Endometrium (tissue), 2 donors: Measurements from ENCODE around the gene ADPRM.
"Not testable (repeated sequence)": the region's sequence is repeated elsewhere in the genome, so short reads cannot be mapped to it uniquely, and the experiment has no call there.

Experiments
- FAIRE-seq: peaks from 2 replicates; lab custom pipeline; 2012; peaks lifted over from hg19 to GRCh38; lab: Jason Lieb, UNC
- donor health status: control.
- donor health status: control.

ADPRM gene, protein sequence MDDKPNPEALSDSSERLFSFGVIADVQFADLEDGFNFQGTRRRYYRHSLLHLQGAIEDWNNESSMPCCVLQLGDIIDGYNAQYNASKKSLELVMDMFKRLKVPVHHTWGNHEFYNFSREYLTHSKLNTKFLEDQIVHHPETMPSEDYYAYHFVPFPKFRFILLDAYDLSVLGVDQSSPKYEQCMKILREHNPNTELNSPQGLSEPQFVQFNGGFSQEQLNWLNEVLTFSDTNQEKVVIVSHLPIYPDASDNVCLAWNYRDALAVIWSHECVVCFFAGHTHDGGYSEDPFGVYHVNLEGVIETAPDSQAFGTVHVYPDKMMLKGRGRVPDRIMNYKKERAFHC

DNA sequence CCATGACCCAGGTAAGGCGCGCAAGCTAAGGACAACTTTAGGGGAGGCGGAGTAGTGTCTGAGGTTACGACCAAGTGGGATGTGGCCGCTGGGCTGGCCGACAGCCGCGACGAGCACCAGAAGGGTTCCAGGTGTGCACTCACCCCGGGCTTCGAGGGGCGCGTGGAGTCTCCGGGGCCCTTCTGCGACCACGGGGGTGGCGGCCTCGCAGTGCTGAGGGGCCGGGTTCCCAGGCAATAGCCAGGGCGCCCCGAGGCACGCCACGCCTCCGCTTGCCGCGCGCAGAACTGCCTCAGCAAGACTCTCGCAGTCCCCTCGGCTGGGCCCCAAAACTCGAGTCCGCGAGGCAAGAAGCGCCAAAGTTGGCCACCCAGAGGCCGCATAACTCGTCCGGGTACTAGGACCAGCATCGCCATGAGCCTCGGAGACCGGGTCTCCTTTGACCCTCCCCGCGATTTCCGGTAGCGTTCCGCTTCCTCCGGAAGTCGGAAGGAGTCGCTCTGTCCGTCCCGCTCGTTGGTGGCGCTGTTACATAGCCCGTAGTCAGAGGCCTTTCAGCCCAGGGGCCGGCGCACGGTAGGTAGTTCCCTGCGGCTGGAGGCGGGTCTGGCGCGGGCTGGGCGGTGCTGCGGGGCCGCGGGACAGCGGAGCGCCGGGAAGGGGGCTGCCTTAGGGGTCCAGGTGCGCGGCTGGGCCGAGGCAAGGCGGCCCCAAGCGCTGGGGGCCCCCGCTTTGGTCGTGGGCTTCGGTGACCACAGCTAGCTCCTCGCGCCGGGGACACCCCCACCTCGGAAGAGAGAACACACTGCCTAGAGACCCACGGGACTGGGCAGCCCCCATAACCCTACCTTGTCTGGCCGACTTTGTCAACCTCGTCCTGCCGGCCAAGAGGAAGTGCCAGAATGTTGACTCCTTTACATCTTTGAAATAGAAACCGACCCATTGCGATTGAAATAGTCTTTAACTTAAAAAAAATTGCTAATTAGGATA, at the start of gene ADPRM, which contains the start of gene SCO1:
Gene ADPRM, plus strand, starts transcription at position 503 of the 990 bp plus-strand sequence. CDS start 7,333 bp downstream, outside the sequence.
Gene SCO1, minus strand, starts transcription at position 442 of the 990 bp plus-strand sequence. Its CDS starts 26 bp downstream, at position 416.
- FAIRE-seq = peak; percentile 65

DNA sequence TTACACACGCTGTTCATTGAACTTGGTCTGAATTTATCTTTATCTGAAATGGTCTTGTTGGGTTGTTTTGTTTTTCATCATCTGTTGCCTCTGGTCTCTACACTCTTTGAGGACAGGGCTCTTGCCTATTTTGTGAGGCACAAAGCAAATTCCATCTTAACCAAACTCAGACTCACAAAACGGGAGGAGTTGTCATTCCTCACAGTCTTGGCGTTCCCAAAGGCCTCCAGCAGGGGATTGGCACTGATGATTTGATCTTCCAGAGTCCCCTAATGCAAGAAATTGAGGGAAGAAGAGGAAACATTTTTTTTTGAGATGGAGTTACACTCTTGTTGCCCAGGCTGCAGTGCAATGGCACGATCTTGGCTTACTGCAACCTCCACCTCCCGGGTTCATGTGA, 49.0 kb upstream of the ADPRM start:
- FAIRE-seq = no peak

DNA sequence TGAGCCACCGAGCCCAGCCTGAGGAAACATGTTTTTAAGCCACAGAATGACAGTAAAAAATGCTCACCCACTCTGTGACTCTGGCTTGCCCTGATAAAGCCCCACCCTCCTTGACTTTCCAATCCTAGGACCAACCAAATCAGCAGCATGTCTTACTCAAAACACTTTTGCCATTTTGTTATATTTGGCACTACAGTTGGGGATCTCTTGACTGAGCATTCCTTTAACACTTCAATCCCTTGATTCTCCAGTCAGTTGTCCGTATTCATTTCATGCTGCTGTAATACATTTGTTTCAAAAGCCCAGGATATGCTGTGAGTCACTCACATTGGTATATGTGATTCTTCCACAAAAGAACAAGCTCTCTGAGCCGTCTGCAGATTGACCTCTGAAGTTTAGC, 48.4 kb upstream of the ADPRM start:
- no peak for FAIRE-seq

DNA sequence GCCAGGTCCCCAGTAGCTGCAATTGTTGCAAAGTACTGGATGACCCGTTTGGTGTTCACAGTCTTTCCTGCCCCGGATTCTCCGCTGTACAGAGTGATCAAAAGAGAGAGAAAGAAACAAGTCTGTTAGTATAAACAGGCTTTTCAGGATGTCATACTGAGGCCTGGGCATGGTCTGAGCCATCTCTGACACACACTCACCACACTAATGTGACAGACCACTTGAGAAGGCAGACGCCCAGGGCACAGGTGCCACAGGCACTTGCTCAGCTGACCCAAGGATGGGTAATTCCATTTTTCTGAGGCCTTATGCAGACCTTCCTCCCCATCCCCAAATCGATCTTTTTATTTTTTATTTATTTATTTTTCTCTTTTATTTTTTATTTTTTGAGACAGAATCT, 47.8 kb upstream of the ADPRM start:
- no peak for FAIRE-seq

DNA sequence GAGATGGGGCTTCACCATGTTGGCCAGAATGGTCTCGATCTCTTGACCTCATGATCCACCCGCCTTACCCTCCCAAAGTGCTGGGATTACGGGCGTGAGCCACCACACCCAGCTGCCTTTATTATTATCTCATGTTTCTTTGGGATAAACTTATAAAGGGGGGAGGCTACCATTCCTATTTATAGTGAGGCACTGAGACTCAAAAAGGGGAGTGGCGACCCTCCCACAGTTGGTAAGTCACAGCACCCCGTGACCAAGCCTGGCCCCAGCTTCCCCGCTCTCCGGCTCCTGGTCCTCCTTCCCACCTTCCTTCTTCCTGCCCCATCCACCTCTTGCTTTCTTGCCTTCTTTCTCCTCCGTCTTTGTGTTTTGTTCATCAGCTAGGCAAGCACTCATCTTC, 45.5 kb upstream of the ADPRM start:
- no peak for FAIRE-seq

DNA sequence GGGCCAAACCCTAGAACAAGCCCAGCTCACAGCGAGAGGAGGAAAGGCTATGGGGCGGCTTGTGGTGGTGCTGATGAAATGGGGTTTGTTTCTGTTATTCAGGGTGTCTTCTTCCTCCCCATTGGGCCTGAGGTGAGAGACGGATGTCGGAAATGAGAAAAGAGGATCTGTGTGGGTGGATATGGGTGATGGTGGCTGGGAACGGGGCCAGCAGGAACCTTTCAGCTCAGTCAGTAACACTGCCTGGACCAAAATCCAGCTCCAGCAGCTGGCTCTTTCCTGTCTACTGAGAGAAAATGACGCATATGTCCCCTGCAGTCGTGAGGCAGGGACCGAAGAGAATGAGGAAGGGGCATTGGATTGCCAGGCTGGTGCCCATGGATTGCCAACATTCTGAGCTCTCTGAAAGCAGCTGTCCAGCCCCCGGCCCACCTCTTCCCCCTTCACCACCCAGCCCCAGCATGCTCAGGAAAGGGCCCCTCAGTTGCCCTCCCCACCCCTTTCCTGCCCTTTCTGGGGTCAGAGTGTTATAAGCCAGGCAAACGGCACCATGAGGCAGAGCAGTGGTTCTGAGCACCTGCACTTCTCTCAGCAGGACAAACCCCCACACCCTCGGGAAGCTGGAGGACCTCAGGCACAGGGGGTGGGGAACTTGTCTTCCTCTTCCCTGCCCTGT, 44.3 kb upstream of the ADPRM start:
- no peak for FAIRE-seq

DNA sequence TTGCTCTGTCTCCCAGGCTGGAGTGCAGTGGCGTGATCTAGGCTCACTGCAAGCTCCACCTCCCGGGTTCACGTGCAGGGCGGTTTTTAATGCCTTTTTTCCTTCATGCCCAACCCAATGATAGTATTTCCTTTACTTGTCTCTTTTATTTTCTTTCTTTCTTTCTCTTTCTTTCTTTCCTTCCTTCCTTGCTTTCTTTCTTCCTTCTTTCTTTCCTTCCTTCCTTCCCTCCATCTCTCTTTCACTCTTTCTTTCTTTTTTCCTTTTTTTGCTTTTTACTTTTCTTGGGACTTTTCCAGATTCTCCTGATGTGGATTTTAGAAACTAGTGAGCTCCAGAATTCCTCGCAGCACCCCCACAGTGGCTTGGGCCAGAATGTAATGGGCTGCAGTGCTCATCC, 43.4 kb upstream of the ADPRM start:
- no peak for FAIRE-seq

GRCh38 chr17:10657148-10657547, 40.2 kb upstream of the ADPRM start, which contains the start of gene MYH3:
MYH3 (minus strand) TSS chr17:10657309; CDS start chr17:10655064, 2,245 bp downstream.
- FAIRE-seq = no peak

GRCh38 chr17:10657879-10658278, 39.5 kb upstream of the ADPRM start:
- no peak for FAIRE-seq

GRCh38 chr17:10661437-10661836, 36.0 kb upstream of the ADPRM start:
- FAIRE-seq = no peak

- no peak for FAIRE-seq
These were observed 34.2 kb upstream of the ADPRM start for GRCh38 chr17:10663231-10663630.

DNA sequence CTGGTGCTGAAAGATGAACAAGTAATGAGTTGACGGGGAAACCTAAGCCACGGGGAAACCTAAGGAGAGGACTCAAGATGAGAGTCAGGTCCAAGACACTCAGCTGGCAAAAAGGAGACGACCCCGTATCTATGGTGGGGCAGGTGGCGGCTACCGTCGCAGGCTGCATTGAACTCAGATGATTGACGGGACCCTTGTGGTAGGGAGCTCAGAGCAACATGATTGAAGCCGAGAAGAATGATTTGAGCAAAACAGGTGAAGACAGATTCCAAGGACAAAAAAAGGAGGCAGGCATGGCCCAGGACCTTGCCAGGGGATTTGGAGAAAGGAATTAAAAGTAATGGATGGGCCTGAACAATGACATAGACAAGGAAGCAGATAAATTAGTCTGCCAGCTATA, 32.8 kb upstream of the ADPRM start:
- no peak for FAIRE-seq

DNA sequence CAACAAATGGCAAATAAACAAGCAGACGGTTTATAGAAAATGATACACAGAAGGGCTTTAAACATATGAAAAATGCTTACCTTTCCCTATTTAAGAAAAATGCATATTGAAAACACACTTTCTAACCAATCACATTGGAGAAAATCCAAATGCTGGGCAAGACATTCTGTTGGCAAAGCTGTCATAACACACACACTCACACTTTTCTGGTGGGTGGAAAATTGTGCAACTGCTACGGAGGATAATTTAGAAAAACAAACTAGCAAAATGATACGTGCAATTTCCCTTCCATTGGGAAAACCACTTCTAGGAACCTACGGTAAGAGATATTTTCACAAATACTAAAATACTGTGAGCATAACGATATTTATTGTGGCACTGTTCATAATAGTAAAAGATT, 30.5 kb upstream of the ADPRM start:
- FAIRE-seq = no peak

DNA sequence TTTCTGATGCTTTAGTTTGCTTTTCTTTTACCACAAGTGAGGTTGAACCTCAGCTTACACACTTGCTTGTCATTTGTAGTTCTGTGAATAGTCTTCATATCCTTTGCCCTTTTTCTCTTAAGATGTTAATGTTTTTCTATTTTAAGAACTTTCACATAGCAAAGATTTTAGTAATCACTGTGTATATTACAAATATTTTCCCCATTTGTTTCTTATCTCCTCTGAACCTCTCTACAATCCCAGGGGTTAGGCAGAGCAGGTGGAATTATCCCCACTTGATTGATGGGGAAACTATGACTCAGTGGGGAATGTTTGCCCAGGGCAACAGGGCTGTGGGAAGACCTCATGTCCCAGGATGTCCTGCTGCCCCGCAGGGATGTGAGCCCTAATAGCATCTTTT, 28.6 kb upstream of the ADPRM start:
- FAIRE-seq = no peak

- FAIRE-seq = no peak
These were observed 24.1 kb upstream of the ADPRM start for GRCh38 chr17:10673312-10673711.

DNA sequence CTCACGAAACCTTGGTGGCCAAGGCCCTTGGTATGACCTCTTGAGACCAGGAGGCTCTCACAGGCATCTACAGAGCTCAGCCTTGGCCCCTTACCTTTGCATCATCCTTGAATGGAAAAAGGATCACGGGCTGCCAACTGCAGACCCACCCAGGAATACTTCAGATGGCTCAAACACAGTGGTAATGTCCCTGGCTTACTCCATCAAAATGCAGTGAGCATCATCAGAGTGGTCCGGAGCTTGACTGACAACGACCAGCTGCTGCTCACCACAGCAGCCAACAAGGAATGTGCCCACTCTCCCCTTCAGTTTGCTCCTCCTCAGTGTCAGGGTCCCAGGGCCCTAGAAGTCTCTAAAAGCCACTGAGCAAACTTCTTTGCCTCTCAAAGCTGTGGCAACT, 22.7 kb upstream of the ADPRM start:
- FAIRE-seq = no peak

DNA sequence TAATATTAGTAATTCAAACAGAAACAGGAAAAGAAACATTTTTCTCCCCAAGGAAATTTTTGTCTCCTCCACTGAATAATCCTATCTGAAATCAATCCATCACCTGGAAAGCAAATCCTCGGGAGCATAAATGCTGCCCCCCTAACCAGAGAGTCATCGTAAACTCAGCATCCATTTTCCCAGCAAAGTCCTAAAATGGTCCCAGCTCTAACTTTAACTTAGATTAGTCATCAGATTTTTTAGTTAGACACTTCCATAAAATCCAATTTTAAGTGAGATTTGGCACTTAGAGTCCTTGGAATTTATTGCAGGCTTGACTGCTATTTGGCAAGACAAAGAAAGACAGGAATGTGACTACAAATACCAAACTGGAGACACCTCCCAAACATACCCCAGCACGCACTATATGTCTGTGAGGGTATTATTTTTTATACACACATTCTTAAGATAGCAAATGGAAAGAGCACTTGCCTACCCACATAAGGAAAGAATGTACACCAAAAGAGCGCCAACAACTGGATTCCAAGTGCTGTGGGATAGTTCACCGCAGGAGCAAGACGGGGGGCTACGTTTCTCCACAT, 15.4 kb upstream of the ADPRM start:
- FAIRE-seq = no peak

GRCh38 chr17:10683853-10684252, 13.5 kb upstream of the ADPRM start:
- FAIRE-seq = no peak

- FAIRE-seq = no peak
These were observed 9.9 kb upstream of the ADPRM start for GRCh38 chr17:10687499-10687898.

DNA sequence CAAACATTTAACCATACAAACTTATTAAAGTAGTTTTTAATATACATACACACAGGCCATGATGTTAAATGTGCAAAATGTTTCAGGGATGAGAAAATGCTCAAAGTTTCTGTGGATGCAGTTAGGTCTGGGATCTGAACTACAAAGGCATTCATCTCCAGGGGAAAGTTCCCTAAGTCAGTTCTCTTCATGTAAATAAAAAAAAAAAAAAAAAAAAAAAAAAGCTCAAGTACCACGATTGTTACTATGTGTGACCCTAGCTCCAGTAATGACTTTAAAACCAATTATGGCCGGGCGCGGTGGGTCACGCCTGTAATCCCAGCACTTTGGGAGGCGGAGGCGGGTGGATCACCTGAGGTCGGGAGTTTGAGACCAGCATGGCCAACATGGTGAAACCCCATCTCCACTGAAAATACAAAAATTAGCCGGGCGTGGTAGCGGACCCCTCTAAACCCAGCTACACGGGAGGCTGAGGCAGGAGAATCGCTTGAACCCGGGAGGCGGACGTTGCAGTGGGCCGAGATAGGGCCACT, 1.5 kb upstream of the ADPRM start:
- not testable (repeated sequence) for FAIRE-seq

DNA sequence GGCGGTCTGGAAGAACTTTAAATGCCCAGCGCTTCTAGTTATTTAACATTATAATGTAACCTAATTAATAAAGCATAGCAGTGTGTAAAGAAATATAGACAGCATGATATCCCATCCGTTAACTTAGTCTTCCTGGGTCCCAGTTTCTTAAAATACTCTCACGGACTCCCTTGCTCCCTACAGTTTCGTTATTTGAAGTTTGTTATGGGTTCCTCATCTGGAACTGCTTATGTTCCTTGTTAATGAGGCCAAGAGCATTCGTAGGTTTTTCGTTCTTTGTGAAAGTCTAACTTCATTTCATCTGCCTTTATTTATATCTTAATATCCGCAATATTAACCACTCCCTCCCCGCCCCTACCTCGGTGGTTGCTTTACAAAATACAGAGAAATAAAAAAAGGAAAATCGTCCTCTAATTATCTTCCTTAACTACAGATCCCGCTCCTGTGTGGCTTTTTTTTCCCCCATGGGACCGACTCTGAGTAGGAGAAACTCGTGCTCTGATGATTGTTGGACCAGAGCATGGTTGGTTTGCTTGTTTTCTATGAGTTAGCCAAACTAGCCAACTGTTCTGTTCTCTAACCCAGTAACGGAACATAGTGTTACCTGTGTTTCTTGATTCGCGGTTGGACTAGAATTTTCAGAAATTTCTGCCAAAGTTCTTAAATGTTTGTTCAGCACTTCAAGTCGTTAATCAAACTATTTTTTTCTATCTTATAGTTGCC, 863 bp downstream of the ADPRM start:
- no peak for FAIRE-seq
